K562 (cell line): ENCODE measurements around the gene IQUB. TPM values are rescaled to one million over a fixed set of nuclear protein-coding genes. Genes with fewer than 3 reads are reported as not detected.

ENCODE experiments used
- CBX1 ChIP-seq: sonication (generic); IDR thresholded peaks from 2 replicates; pipeline ENCODE4 v1.6.1; 2016; ENCODE audit warnings: antibody characterized with exemption, low read depth, mild to moderate bottlenecking
- CHD2 ChIP-seq: IDR thresholded peaks from 2 replicates; pipeline ENCODE4 v1.6.1; 2011; ENCODE audit warnings: low read depth, low read length
- CHD4 ChIP-seq: fragments of 200-600 bp; sonication (generic); IDR thresholded peaks from 3 replicates; pipeline ENCODE4 v1.6.1; 2012; ENCODE audit warnings: low read depth, mild to moderate bottlenecking, mixed read lengths, low read length, inconsistent platforms; ENCODE audit not compliant: insufficient read depth, insufficient replicate concordance, poor library complexity, severe bottlenecking
- CREB3L1 ChIP-seq: fragments of 450-650 bp; IDR thresholded peaks from 2 replicates; pipeline ENCODE4 v1.6.1; 2014; ENCODE audit warnings: low read depth, mild to moderate bottlenecking, moderate library complexity, borderline replicate concordance
- ELF1 ChIP-seq: fragments of 200-800 bp; sonication (Bioruptor generic); IDR thresholded peaks from 2 replicates; pipeline ENCODE4 v1.6.1; 2016; ENCODE audit warnings: missing genetic modification characterization, missing compliant biosample characterization
- FOXK2 ChIP-seq, 2 experiments: fragments of 450-650 bp; IDR thresholded peaks in 1 of 2; conservative IDR thresholded peaks in 1 of 2; 2 replicates each; pipeline ENCODE4 v1.6.1; 2016; ENCODE audit warnings: low read depth in 2 of 2, mild to moderate bottlenecking in 1 of 2
- KLF1 ChIP-seq: fragments of 450-650 bp; IDR thresholded peaks from 2 replicates; pipeline ENCODE4 v1.6.1; 2016; ENCODE audit warnings: missing genetic modification characterization, missing compliant biosample characterization
- MECOM ChIP-seq: fragments of 250-450 bp; sonication (Bioruptor Pico); IDR thresholded peaks from 2 replicates; pipeline ENCODE4 v1.8.0; 2022; ENCODE audit warnings: inconsistent platforms
- MYC ChIP-seq, 2 experiments: fragments of 250-450 bp in 1 of 2; sonication (Bioruptor Pico) in 1 of 2; IDR thresholded peaks; 2 replicates each; pipeline versions ENCODE4 v1.5.1 to v1.6.1; 2012 to 2021; ENCODE audit warnings: low read depth in 2 of 2, borderline replicate concordance in 1 of 2, improper control_type of control experiment in 1 of 2, low read length in 1 of 2, mild to moderate bottlenecking in 1 of 2, moderate library complexity in 1 of 2
- OTX1 ChIP-seq: fragments of 450-650 bp; formaldehyde crosslinking; IDR thresholded peaks from 2 replicates; pipeline ENCODE4 v1.4.0; 2022; ENCODE audit warnings: mild to moderate bottlenecking
- PHF8 ChIP-seq: fragments of 200-600 bp; sonication (generic); IDR thresholded peaks from 2 replicates; pipeline ENCODE4 v1.6.1; 2012; ENCODE audit warnings: mixed run types, mild to moderate bottlenecking, inconsistent platforms, low read length, moderate library complexity, borderline replicate concordance
- PTBP1 ChIP-seq: fragments of 200-400 bp; formaldehyde crosslinking; IDR thresholded peaks from 2 replicates; pipeline ENCODE4 v1.6.1; 2017; ENCODE audit warnings: low read depth, low read length
- RUNX1 ChIP-seq: sonication (generic); IDR thresholded peaks from 2 replicates; pipeline ENCODE4 v1.6.1; 2016; ENCODE audit warnings: antibody characterized with exemption, low read depth
- SMARCA4 ChIP-seq: fragments of 450-650 bp; IDR thresholded peaks from 2 replicates; pipeline ENCODE4 v1.6.1; 2016
- THAP7 ChIP-seq: fragments of 250-450 bp; sonication (Bioruptor Pico); IDR thresholded peaks from 2 replicates; pipeline ENCODE4 v1.5.0; 2021
- XRCC5 ChIP-seq: fragments of 200-400 bp; formaldehyde crosslinking; IDR thresholded peaks from 2 replicates; pipeline ENCODE4 v1.6.1; 2017; ENCODE audit warnings: low read depth, mild to moderate bottlenecking, low read length
- ZNF384 ChIP-seq: IDR thresholded peaks from 2 replicates; pipeline ENCODE4 v1.6.1; 2012; ENCODE audit warnings: low read depth, low read length, improper control_type of control experiment
- ZNF589 ChIP-seq: fragments of 200-800 bp; sonication (Bioruptor generic); IDR thresholded peaks from 2 replicates; pipeline ENCODE4 v1.6.1; 2016; ENCODE audit warnings: low read depth, missing genetic modification characterization, missing compliant biosample characterization
- ZNF609 ChIP-seq: sonication (generic); formaldehyde crosslinking; IDR thresholded peaks from 2 replicates; pipeline ENCODE4 v1.8.1; 2023; ENCODE audit warnings: missing genetic modification reagents, mild to moderate bottlenecking, borderline replicate concordance
- ZNF696 ChIP-seq: fragments of 250-450 bp; sonication (Bioruptor Pico); conservative IDR thresholded peaks from 2 replicates; pipeline ENCODE4 v1.4.0; 2020; ENCODE audit warnings: mild to moderate bottlenecking, moderate library complexity
- ZNF830 ChIP-seq: fragments of 250-450 bp; sonication (Bioruptor Pico); IDR thresholded peaks from 2 replicates; pipeline ENCODE4 v1.5.0; 2021; ENCODE audit warnings: mild to moderate bottlenecking
- polyA plus RNA-seq, 8 experiments: library from polyadenylated mRNA; depleted of rRNA in 4 of 8; stranded (reverse) in 5 of 8; unstranded in 3 of 8; fragments of >200 nt; fragmentation: Nextera tagmentation in 2 of 8; fragmentation: Illumina TruSeq in 1 of 8; extraction: Ambion mirVana in 2 of 8; extraction: Trizol in 1 of 8; gene quantifications; 2 replicates each; pipeline versions ENCODE4 v1.2.1 to v1.2.3, GENCODE V29; 2011 to 2014; ENCODE audit warnings: inconsistent platforms in 1 of 8, missing spikeins in 1 of 8
- total RNA-seq, 7 experiments: library from RNA; depleted of rRNA in 6 of 7; stranded (reverse); fragments of >200 nt in 6 of 7; fragmentation: Illumina TruSeq in 2 of 7; extraction: Trizol in 2 of 7; gene quantifications; 2 replicates each; pipeline versions ENCODE4 v1.2.1 to v1.2.3, GENCODE V29; 2011 to 2021; ENCODE audit warnings: low replicate concordance in 1 of 7

Gene IQUB
- total and polyA plus RNA-seq, 9 of the 15 experiments (the other 6 are each of a cell fraction or from before 2014, with no cell fraction given) = 0.62 to 2.6 (median 1.4) TPM

GRCh38 chr7:123534383-123535260, at the start of gene IQUB (continued):
- TF ChIP-seq CREB3L1 (no peak), ELF1 (peak; percentile 66), ZNF609 (CRISPR knock-in tag) (no peak), XRCC5 (no peak), MECOM (CRISPR knock-in tag) (no peak), RUNX1 (no peak), ZNF696 (CRISPR knock-in tag) (no peak), ZNF384 (no peak), THAP7 (CRISPR knock-in tag) (no peak), OTX1 (CRISPR knock-in tag) (peak; percentile 99), PTBP1 (no peak), KLF1 (no peak), SMARCA4 (peak; percentile 52), MYC (IDR thresholded peaks at IDR 0.05; ENCODE audit: low read depth, low read length) (no peak), MYC (CRISPR knock-in tag; IDR thresholded peaks at IDR 0.05; ENCODE audit: borderline replicate concordance, low read depth) (no peak), PHF8 (peak; percentile 76; the same call in 1 of the 2 replicates), FOXK2 (conservative IDR thresholded peaks at IDR 0.05 in 1 of 2, IDR thresholded peaks at IDR 0.05 in 1 of 2; ENCODE audit: low read depth in 2 of 2) (peak; percentile 95 to 98), ZNF830 (CRISPR knock-in tag) (no peak), ZNF589 (CRISPR knock-in tag) (no peak), CHD2 (0 out of 2 replicates have a peak, but pooled peaks have one; percentile 32), CBX1 (no peak), CHD4 (no peak)
